Adrenal gland (tissue), 5 donors: ENCODE results near the gene LRRC8D.

ENCODE experiments used
- CTCF ChIP-seq, 6 experiments: fragments of 450-650 bp in 4 of 6; fragments of 200-600 bp in 2 of 6; sonication (generic) in 1 of 6; IDR thresholded peaks; 1 replicate in 5 of 6; 2 replicates in 1 of 6; pipeline versions ENCODE4 v1.5.1 to v1.8.0; 2016 to 2021; ENCODE audit warnings: antibody characterized with exemption in 6 of 6, mild to moderate bottlenecking in 2 of 6, moderate library complexity in 1 of 6
- POLR2A ChIP-seq, 2 donors: fragments of 450-650 bp; IDR thresholded peaks; one replicate each; pipeline ENCODE4 v1.6.1; 2017; ENCODE audit warnings: antibody characterized with exemption in 2 of 2, mild to moderate bottlenecking in 2 of 2, moderate library complexity in 1 of 2
- donor health status: DM: no; HTN: no; CAD: no.

DNA sequence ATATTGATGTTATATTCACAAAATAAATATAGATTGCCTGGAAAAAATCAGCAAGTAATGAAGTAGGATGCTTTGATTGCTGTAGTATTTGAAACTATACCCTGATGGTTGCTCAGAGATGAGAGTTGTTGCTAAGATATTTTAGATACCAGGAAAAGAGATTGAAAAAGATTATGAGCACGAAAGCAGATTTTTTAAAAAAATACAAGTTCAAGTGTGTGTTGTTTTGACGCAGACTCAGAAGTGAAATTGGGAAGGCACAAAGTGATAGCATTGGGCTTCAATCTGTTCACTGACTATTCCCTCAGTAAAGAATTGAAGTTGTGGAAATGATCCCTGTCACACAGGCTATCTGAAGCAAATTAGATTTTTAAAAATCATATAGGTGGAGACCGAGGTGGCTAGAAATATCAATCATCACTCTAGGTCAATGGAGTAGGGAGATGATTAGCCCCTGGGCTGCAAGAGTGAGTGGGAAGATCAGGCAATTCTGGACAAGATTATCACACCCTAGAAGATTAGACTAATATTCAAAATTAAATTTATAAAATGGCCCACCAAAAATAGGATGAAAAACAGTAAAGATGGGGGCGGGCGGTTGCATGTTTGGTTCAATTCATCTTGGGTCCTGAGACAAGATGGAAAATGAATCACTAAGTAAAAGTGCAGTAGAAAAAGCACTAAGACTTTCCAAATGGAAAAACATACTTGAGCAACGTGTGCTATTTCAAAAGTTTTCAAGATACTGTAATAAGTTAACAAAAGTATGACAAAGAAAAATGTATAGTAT is 41.5 kb upstream of the LRRC8D start:
- TF ChIP-seq POLR2A (IDR thresholded peaks at IDR 0.05) (no peak), CTCF (IDR thresholded peaks at IDR 0.05) (no peak)
